ACHN (cell line): ENCODE results near the gene HSFX2.
"Not testable (repeated sequence)": the region's sequence is repeated elsewhere in the genome, so short reads cannot be mapped to it uniquely, and the experiment has no call there.

Experiments used
- DNase-seq: peaks from one replicate; pipeline ENCODE4 v3.0.0-alpha.2; 2015
- in situ Hi-C: cut with HindIII; loops from 2 replicates; pipeline ENCODE4 v1.10.0; 2017; ENCODE audit warnings: low sequenced_read_pairs, low pct_ligation_motif_present, low pct_unique_long_range_greater_than_20kb

HSFX2 gene

DNA sequence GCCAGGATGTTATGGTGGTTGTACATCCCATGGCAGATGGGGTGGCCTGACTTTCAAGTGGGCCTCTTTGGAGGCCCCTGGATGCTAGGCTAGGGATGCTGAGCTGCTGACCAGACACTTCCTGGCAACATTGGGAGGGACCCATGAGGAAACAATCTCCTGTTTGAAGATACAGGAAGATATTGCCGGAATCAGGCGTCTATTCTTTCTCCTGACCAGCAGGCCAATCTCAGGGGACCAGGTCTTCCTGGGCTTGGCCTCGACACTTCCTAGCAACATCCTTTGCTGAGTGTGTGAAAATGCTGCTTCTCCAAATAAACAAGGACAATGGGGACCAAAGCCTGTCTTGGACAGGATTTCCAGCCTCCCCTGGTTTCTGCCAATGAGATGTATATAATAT, 47.3 kb downstream of the HSFX2 start:
- in situ Hi-C loops, DNase-seq: not testable (repeated sequence)

DNA sequence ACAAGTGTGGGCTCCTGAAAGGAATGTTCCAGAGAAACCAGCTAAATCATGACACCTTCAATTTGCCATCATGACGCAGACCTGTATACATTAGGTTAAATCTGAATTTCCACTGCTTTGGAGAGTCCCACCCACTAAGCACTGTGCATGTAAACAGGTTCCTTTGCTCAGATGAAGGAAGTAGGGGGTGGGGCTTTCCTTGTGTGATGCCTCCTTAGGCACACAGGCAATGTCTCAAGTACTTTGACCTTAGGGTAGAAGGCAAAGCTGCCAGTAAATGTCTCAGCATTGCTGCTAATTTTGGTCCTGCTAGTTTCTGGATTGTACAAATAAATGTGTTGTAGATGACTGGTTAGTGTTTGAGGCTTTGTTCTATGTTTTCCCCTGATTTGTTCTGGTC, 48.2 kb downstream of the HSFX2 start:
- in situ Hi-C loops, DNase-seq: not testable (repeated sequence)

DNA sequence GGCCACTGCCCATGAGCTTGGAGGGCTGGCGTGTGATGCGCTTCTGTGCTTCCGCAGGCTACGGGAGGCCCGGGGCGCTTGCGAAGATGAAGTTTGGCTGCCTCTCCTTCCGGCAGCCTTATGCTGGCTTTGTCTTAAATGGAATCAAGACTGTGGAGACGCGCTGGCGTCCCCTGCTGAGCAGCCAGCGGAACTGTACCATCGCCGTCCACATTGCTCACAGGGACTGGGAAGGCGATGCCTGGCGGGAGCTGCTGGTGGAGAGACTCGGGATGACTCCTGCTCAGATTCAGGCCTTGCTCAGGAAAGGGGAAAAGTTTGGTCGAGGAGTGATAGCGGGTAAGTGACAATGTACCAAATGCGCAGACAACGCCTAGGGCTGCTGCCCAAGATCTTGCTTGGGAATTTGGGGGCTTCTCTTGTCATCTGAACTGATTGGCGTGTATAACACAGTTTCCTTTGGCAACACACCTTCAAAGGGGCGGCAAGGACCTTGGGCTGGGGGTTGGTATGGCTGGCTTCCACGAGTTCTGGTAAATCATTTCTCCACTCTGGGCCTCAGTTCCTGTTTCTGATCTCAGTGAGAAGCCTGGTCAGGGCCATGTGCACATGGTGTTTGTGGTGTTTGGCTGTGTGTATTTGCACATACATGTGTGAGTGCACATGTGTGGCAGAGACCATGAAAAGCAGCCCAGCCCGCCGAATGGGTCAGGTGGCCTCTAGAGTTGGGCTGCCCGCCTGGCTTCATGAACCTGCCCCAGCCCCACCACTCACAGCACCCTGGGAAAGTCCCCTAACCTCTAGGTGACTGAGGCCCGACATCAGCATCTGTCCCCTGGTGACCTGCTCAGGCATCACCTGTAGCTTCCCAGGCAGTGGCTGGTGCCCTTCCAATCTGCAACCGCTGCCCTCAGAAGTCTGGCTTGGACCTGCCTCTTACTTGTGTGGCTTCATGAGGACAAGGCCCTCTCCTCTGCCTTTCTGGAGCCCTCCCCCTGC, 49.3 kb downstream of the HSFX2 start:
- in situ Hi-C loops, result not testable (repeated sequence)
- peak; percentile 21 for DNase-seq
